ENCODE data around the gene SURF1.

Gene SURF1

DNA sequence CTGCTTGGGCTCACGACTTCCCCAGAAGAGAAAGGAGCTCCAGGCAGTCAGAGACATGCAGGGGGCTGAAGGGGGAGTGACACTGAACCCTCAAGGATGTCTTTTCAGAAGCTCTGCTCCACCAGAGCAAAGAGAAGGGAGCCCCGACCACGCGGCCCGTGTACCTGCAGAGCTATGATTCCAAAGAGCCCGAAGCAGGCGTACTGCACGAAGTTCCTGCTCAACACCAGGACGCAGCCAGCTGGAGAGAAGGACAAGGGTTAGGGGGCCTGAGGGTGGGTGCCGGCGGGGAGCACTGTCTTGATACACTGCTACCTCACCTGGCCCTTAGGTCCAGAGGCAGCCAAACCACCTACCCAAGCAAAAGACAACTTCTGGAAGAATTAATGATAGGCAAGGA is 10.1 kb upstream of the SURF1 start:
- in situ Hi-C loops (cut with MboI; ENCODE audit: low sequenced_read_pairs) = no loop called here

DNA sequence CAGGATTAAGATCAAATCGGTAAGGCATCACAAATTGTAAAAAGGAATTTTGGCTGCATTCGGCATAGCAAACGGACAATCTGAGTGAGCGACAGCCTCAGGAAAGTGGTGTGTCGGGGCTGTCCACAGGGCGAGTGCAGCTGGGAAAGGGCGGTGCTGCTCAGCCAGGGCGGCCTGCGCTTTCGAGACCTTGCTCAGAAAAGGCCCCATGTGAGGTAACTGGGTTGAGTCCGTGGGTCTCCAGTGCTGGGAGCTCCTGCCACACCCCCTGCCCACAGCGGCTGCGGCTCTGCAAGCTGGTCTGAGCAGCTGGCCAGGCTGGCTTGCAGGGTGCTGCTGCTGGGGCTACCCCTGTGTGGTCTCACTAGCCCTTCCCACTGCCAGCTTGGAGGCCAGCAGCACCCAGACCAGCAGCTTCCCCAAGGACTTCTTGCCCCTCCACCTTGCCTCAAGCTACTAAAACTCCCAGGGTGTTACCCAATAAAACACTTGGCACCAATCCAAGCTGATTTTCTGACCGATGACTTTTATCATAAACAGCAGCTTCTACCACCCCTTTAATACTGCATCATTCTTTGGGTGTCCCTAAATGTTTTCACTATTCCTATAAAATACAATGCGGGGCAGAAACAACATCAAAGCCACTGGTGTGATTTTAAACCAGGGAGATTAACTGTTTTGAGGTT is 6.2 kb upstream of the SURF1 start:
- in situ Hi-C loops (cut with MboI; ENCODE audit: low sequenced_read_pairs) = no loop called here

- in situ Hi-C loops (cut with MboI; ENCODE audit: low sequenced_read_pairs) = no loop called here
These were observed 5.3 kb upstream of the SURF1 start for GRCh38 chr9:133361507-133362092.

DNA sequence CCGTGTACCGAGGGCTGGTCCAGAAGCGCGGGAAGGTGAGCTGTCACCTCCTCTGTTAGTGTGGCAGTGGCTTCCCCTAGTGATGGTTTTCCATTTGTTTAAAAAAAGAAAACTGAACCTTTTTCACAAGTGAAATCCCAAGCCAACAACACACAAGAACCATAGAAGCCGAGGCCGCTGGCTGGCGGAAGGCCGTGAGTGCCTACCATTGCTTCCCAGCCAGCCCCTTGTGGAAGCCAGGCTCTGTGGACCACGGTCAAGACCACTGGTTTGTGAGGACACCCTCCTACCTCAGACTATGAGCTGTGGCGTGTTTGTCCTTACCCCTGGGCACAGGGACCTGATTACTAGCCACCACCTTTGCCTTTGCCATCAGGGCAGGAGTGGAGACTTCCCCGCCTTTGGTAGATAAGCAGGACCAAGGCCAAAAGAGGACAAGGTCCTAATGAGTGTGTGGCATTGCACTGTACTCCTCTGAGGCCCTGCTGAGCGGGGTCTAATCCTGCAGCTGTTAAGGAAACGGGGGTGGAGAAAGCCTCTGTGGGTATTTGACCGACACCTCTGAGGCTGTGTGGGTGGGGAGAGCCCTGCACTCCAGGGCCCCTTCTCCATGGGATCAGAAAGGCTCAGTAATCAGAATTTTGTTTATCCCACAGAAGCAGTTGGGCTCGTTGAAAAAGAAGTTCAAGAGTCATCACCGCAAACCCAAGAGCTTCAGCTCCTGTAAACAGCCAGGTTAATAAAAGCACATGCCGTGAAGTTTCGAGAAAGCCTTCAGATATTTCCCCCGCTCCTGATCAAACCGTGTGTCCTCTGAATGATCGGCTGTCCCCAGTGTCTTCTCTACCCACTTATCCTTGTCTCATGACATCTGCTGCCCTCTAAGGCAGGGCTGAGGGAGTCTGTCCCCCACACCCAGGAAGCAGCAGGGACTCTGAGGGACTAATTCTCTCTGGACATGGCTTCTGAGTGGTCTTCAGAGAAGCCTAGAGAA is 4.4 kb upstream of the SURF1 start:
- in situ Hi-C loops (cut with MboI; ENCODE audit: low sequenced_read_pairs) = no loop called here

- in situ Hi-C loops (cut with MboI; ENCODE audit: low sequenced_read_pairs) = no loop called here
These were observed 3.3 kb upstream of the SURF1 start for GRCh38 chr9:133359399-133360175.

GRCh38 chr9:133357656-133358055 is 1.4 kb upstream of the SURF1 start:
- in situ Hi-C loops (cut with MboI; ENCODE audit: low sequenced_read_pairs) = no loop called here

GRCh38 chr9:133355881-133356357 is 368 bp downstream of the SURF1 start:
- in situ Hi-C loops (cut with MboI; ENCODE audit: low sequenced_read_pairs) = no loop called here

DNA sequence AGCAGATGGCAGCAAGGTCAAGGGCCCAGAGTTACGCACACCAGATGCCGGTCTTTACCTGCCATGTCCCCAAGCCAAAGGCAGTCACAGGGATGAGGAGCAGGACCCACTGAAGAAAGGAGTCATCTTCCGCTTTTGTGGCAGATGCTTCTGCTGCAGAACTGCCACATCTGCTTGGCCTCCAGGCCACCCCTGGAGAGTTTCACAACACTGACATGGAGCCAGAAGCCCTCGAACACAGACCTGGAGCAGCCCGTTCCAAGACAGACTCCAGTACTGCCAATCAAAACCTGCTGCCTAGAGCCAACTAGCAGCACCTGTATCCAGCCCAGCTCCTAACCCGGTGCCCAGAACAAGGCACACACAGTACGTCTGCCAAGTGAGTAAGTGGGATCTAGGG is 1.5 kb downstream of the SURF1 start:
- in situ Hi-C loops (cut with MboI; ENCODE audit: low sequenced_read_pairs) = no loop called here

DNA sequence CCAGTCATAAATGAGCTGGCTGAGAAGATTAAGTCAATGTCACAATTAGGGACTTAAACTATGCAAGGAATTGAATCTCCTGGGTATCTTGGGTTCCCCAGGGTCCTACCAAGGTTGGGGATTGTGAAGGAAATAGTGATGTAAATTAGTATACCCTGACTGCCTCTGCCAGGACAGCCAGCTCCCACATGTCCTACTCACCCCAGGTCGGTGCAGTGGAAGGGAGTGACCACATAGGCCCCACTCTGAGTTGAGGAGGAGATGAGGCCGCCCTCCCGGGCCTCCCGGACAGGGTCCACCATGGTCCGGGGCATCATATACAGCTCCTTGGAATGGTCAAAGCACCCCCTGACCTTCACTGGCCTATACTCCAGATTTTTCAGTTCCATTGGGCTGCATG is 2.7 kb downstream of the SURF1 start:
- in situ Hi-C loops (cut with MboI; ENCODE audit: low sequenced_read_pairs) = no loop called here

DNA sequence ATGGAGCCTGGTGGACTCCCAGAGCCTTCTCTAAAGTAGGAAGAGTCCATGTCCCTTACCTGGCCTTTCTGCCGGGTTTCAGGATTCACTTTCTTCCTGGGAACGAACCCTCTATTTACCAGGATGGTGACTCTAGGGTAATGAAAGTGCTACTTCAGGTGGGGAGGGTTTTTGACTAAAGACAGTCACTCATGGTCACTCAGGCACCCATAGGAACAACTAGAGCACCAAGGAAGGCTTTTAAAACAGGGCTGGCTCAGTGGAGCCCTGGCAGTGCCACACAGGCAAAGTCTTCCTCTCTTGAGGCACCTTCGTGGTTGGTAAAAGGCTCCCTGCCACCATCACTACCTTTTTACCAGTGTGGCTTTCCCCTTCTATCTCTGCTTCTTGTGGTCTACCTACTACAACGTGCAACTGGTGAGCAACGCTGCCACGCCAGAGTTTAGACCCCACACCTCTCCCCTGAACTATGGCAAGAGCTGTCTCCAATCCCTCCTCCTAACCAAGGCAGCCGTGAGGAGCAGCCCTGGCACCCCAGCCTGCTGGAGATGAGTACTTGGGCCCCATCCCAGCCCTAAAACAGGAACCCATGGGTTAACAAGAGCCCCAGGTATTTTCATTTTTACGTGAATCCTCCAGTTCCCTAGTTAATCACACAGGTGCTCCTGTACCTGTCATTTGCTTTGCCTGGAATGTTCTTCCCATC is 3.5 kb downstream of the SURF1 start:
- in situ Hi-C loops (cut with MboI; ENCODE audit: low sequenced_read_pairs) = no loop called here

- in situ Hi-C loops (cut with MboI; ENCODE audit: low sequenced_read_pairs) = no loop called here
These were observed 4.2 kb downstream of the SURF1 start for GRCh38 chr9:133351908-133352634.

DNA sequence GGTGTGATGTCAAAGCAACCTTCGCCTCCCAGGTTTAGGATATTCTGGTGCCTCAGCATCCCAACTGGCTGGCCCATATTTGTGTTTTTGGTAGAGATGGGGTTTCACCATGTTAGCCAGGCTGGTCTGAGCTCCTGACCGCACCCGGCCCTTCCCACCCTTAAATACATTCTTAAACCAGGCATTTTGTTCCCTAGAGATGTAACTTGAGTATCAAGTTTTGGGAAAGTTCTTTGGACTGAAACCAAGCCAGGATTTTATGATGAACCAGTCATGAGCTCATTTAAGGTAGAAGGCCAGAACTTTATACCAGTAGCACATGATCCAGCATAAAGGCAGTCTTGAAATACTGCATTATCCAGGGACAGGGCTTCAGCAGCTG is 4.8 kb downstream of the SURF1 start:
- in situ Hi-C loops (cut with MboI; ENCODE audit: low sequenced_read_pairs) = no loop called here

GRCh38 chr9:133349965-133350616 is 6.2 kb downstream of the SURF1 start:
- in situ Hi-C loops (cut with MboI; ENCODE audit: low sequenced_read_pairs) = no loop called here

GRCh38 chr9:133348718-133349573 is 7.3 kb downstream of the SURF1 start:
- in situ Hi-C loops (cut with MboI; ENCODE audit: low sequenced_read_pairs) = no loop called here

DNA sequence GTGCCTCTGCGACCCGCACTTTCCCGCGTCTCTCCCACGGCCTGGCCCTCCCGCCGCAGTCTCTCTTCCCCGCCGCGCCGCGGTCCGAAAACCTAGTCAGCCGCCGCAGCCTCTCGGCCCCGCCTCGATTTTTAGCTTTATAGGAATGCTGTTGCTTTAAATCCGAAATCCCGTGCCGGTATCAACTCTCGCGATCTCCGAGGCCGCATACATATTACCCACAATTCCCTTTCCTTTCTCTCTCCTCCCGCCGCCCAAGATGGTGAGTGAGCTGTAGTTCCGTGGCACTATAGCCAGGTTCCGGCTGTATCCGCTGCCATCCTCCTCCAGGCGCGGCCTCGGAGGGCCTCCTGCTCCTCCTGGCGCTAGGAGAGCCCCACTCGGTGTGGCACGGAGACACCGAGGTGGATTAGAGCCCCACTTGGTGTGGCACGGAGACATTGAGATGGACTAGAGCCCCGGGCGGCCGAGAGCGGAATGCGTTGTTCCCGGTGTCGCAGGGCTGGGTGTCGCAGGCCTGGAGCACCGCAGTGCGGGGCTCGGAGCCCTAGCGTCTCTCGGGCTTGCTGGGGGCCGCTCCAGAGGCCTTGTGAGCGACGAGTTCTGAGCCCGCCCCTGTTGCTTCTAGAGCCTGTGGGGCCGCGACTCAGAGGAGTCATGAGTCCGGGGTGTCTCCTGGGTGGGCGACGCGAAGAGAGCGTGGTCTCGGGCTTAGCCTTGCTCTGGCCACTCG is 8.1 kb downstream of the SURF1 start, which contains the start of the genes MED22 and RPL7A:
TSS of gene MED22 (minus strand) at position 147 of the 733 bp plus-strand sequence. CDS start 1,469 bp downstream, outside the sequence.
TSS of gene RPL7A (plus strand) at position 234 of the 733 bp plus-strand sequence. CDS start at position 260, 26 bp downstream.
- in situ Hi-C loops (cut with MboI; ENCODE audit: low sequenced_read_pairs) = no loop called here

- in situ Hi-C loops (cut with MboI; ENCODE audit: low sequenced_read_pairs) = no loop called here
These were observed 8.7 kb downstream of the SURF1 start for GRCh38 chr9:133347515-133347984.

Data from HL-60/S4 (cell line).